H1 (cell line): Measurements from ENCODE around the gene CCDC182. TPM values are rescaled to one million over a fixed set of nuclear protein-coding genes. Genes with fewer than 3 reads are reported as not detected.

Experiments
- CTCF ChIA-PET: fragments of 300-600 bp; sonication (Branson Sonifier 250); formaldehyde crosslinking; loops from one replicate; lab custom pipeline; 2021; ENCODE audit not compliant: partially characterized antibody; lab: Charles Lee
- POLR2A ChIA-PET: fragments of 300-600 bp; sonication (Branson Sonifier 250); formaldehyde crosslinking; loops from one replicate; lab custom pipeline; 2021; ENCODE audit warnings: inconsistent platforms; ENCODE audit not compliant: partially characterized antibody; lab: Charles Lee
- DNase-seq, 2 experiments: peaks; one replicate each; pipeline versions ENCODE4 v3.0.0 to v3.0.0-alpha.2; 2010 to 2022; ENCODE audit warnings: low spot score in 2 of 2, low read depth in 1 of 2, mixed read lengths in 1 of 2
- FAIRE-seq: peaks from 2 replicates; lab custom pipeline; 2011; peaks lifted over from hg19 to GRCh38; lab: Jason Lieb, UNC
- H2AFZ ChIP-seq: 2 replicates; pipeline ENCODE4 v1.8.1; 2012; ENCODE audit warnings: low read length, inconsistent platforms
- H2AK5ac ChIP-seq: 2 replicates; pipeline ENCODE4 v1.6.1; 2013; ENCODE audit warnings: low read depth, low read length
- H2BK120ac ChIP-seq: replicated peaks from 2 replicates; pipeline ENCODE3; 2013; ENCODE audit warnings: low read depth, low read length, inconsistent platforms
- H2BK12ac ChIP-seq: 2 replicates; pipeline ENCODE4 v1.6.1; 2013; ENCODE audit warnings: low read depth, low read length
- H2BK15ac ChIP-seq: 2 replicates; pipeline ENCODE4 v1.6.1; 2013; ENCODE audit warnings: low read length
- H2BK20ac ChIP-seq: 2 replicates; pipeline ENCODE4 v1.6.1; 2013; ENCODE audit warnings: low read length
- H2BK5ac ChIP-seq: 2 replicates; pipeline ENCODE4 v1.6.1; 2013; ENCODE audit warnings: low read depth, low read length
- H3K14ac ChIP-seq: 2 replicates; pipeline ENCODE4 v1.6.1; 2013; ENCODE audit warnings: inconsistent platforms; ENCODE audit not compliant: insufficient read length
- H3K18ac ChIP-seq: 2 replicates; pipeline ENCODE4 v1.6.1; 2013; ENCODE audit warnings: low read length; ENCODE audit errors: extremely low read depth
- H3K23ac ChIP-seq: 2 replicates; pipeline ENCODE4 v1.6.1; 2013; ENCODE audit warnings: inconsistent platforms; ENCODE audit not compliant: insufficient read length
- H3K23me2 ChIP-seq: 2 replicates; pipeline ENCODE4 v1.6.1; 2013; ENCODE audit warnings: low read depth, low read length
- H3K27ac ChIP-seq: 2 replicates; pipeline ENCODE4 v1.6.1; 2011; ENCODE audit warnings: low read depth, low read length, inconsistent platforms
- H3K27me3 ChIP-seq, 4 experiments: replicated peaks in 1 of 4; 1 replicate in 1 of 4; 2 replicates in 3 of 4; pipeline versions ENCODE4 v1.6.1 to v1.8.1; 2011 to 2013; ENCODE audit warnings: low read length in 3 of 4, mild to moderate bottlenecking in 3 of 4, inconsistent platforms in 2 of 4, mixed read lengths in 2 of 4, moderate library complexity in 1 of 4; ENCODE audit not compliant: control insufficient read depth in 3 of 4, insufficient read depth in 3 of 4; ENCODE audit errors: extremely low read depth in 1 of 4
- H3K36me3 ChIP-seq, 4 experiments: 2 replicates each; pipeline versions ENCODE4 v1.6.1 to v1.8.1; 2011 to 2013; ENCODE audit warnings: mild to moderate bottlenecking in 4 of 4, low read length in 3 of 4, moderate library complexity in 2 of 4, control low read depth in 1 of 4, inconsistent platforms in 1 of 4; ENCODE audit not compliant: insufficient read depth in 4 of 4, control insufficient read depth in 2 of 4
- H3K4ac ChIP-seq: replicated peaks from 2 replicates; pipeline ENCODE3; 2013; ENCODE audit warnings: low read length, low read depth, mixed read lengths, inconsistent platforms; ENCODE audit not compliant: insufficient read length
- H3K4me1 ChIP-seq, 4 experiments: replicated peaks in 1 of 4; 1 replicate in 1 of 4; 2 replicates in 3 of 4; pipeline versions ENCODE4 v1.6.1 to v1.8.1; 2011 to 2013; ENCODE audit warnings: low read length in 3 of 4, inconsistent platforms in 2 of 4, mixed read lengths in 1 of 4; ENCODE audit not compliant: insufficient read depth in 4 of 4, control insufficient read depth in 3 of 4
- H3K4me2 ChIP-seq, 2 experiments: 2 replicates each; pipeline versions ENCODE4 v1.6.1 to v1.8.1; 2011 to 2013; ENCODE audit warnings: low read depth in 2 of 2, low read length in 2 of 2, control low read depth in 1 of 2, inconsistent platforms in 1 of 2, mild to moderate bottlenecking in 1 of 2; ENCODE audit not compliant: insufficient read depth in 1 of 2
- H3K4me3 ChIP-seq, 4 experiments: fragments of 200-600, 300-600 bp in 1 of 4; sonication (generic), shearing (Covaris generic), sonication (Bioruptor Twin) in 1 of 4; 2 replicates each; pipeline versions ENCODE4 v1.5.1 to v1.8.1; 2011 to 2016; ENCODE audit warnings: low read length in 4 of 4, low read depth in 3 of 4, control low read depth in 2 of 4, inconsistent platforms in 2 of 4, mild to moderate bottlenecking in 2 of 4, mixed read lengths in 1 of 4, moderate library complexity in 1 of 4; ENCODE audit not compliant: insufficient read depth in 2 of 4; ENCODE audit errors: extremely low read depth in 1 of 4
- H3K56ac ChIP-seq: replicated peaks from 2 replicates; pipeline ENCODE3; 2013; ENCODE audit warnings: low read depth, mild to moderate bottlenecking, mixed read lengths, low read length, inconsistent platforms; ENCODE audit not compliant: insufficient read length
- H3K79me1 ChIP-seq: 2 replicates; pipeline ENCODE4 v1.6.1; 2013; ENCODE audit warnings: low read depth, low read length, control low read depth
- H3K79me2 ChIP-seq, 2 experiments: 2 replicates each; pipeline versions ENCODE4 v1.6.1 to v1.8.1; 2012 to 2013; ENCODE audit warnings: low read length in 2 of 2, mild to moderate bottlenecking in 2 of 2, inconsistent platforms in 1 of 2; ENCODE audit not compliant: insufficient read depth in 2 of 2, control insufficient read depth in 1 of 2
- H3K9ac ChIP-seq, 4 experiments: replicated peaks in 1 of 4; 1 replicate in 1 of 4; 2 replicates in 3 of 4; pipeline versions ENCODE4 v1.6.1 to v1.8.1; 2011 to 2013; ENCODE audit warnings: low read depth in 3 of 4, low read length in 3 of 4, control low read depth in 2 of 4, mild to moderate bottlenecking in 2 of 4, moderate library complexity in 2 of 4, inconsistent platforms in 1 of 4; ENCODE audit errors: extremely low read depth in 1 of 4
- H3K9me3 ChIP-seq, 2 experiments: 2 replicates each; pipeline versions ENCODE4 v1.6.1 to v1.8.1; 2012 to 2013; ENCODE audit warnings: mild to moderate bottlenecking in 2 of 2, moderate library complexity in 2 of 2, control low read depth in 1 of 2, inconsistent platforms in 1 of 2, low read depth in 1 of 2, low read length in 1 of 2, mixed read lengths in 1 of 2; ENCODE audit not compliant: insufficient read depth in 2 of 2
- H4K20me1 ChIP-seq, 2 experiments: replicated peaks in 1 of 2; 2 replicates each; pipeline versions ENCODE3 to v1.8.1; 2011 to 2013; ENCODE audit warnings: inconsistent platforms in 2 of 2, low read length in 2 of 2, mild to moderate bottlenecking in 1 of 2; ENCODE audit not compliant: insufficient read depth in 2 of 2, control insufficient read depth in 1 of 2
- H4K5ac ChIP-seq: 2 replicates; pipeline ENCODE4 v1.6.1; 2013; ENCODE audit warnings: low read length, low read depth, mixed read lengths, inconsistent platforms; ENCODE audit not compliant: insufficient read length
- H4K8ac ChIP-seq: 2 replicates; pipeline ENCODE4 v1.8.0; 2013; ENCODE audit warnings: mild to moderate bottlenecking, moderate library complexity, low read length, inconsistent platforms; ENCODE audit not compliant: insufficient read depth; ENCODE audit errors: extremely low read depth
- H4K91ac ChIP-seq: replicated peaks from 2 replicates; pipeline ENCODE3; 2013; ENCODE audit warnings: low read length, mixed read lengths, inconsistent platforms; ENCODE audit not compliant: insufficient read length
- BCL11A ChIP-seq, 2 experiments: IDR thresholded peaks; one replicate each; pipeline ENCODE4 v1.6.1; 2011; ENCODE audit warnings: low read depth in 2 of 2, low read length in 2 of 2, mild to moderate bottlenecking in 2 of 2
- BRCA1 ChIP-seq: IDR thresholded peaks from 2 replicates; pipeline ENCODE4 v1.6.1; 2012; ENCODE audit warnings: low read depth, low read length, improper control_type of control experiment
- GABPA ChIP-seq: IDR thresholded peaks from 2 replicates; pipeline ENCODE4 v1.6.1; 2011; ENCODE audit warnings: mild to moderate bottlenecking, low read length, moderate library complexity, borderline replicate concordance; ENCODE audit not compliant: insufficient read depth
- JUND ChIP-seq: IDR thresholded peaks from 2 replicates; pipeline ENCODE4 v1.6.1; 2011; ENCODE audit warnings: mild to moderate bottlenecking, improper control_type of control experiment, low read length
- SIN3A ChIP-seq, 2 experiments: IDR thresholded peaks in 1 of 2; conservative IDR thresholded peaks in 1 of 2; 2 replicates each; pipeline ENCODE4 v1.6.1; 2011 to 2012; ENCODE audit warnings: low read length in 2 of 2, improper control_type of control experiment in 1 of 2, low read depth in 1 of 2, mild to moderate bottlenecking in 1 of 2
- WGBS, 2 experiments: shearing (Covaris generic) in 1 of 2; methylation state at CpG; one replicate each; pipeline versions ENCODE4 v1.1.6 to v1.1.7; 2013 to 2015; ENCODE audit warnings: low lambda C conversion rate in 2 of 2, mixed read lengths in 2 of 2, inconsistent platforms in 1 of 2, low coverage in 1 of 2, missing lambda C conversion rate in 1 of 2; ENCODE audit not compliant: insufficient replicate concordance in 2 of 2, insufficient coverage in 1 of 2, insufficient read length in 1 of 2; ENCODE audit errors: extremely low coverage in 1 of 2, missing lambda C conversion rate in 1 of 2; 5-methylcytosine and 5-hydroxymethylcytosine counted together
- polyA plus RNA-seq, 7 experiments: library from polyadenylated mRNA; depleted of rRNA in 3 of 7; stranded (reverse) in 5 of 7; unstranded in 2 of 7; fragments of >200 nt in 5 of 7; fragments of 200-250 nt in 2 of 7; gene quantifications; 1 replicate in 5 of 7; 2 replicates in 1 of 7; 4 replicates in 1 of 7; pipeline versions ENCODE4 v1.2.1 to v1.2.3, GENCODE V29; 2011 to 2013; ENCODE audit warnings: missing spikeins in 2 of 7, mixed read lengths in 2 of 7
- total RNA-seq: library from RNA; stranded (reverse); fragmentation: NEBNext Ultra II Directional; extraction: Animal tissue kit (Norgen Biotek cat#: 25700); gene quantifications from 2 replicates; pipeline ENCODE4 v1.2.1, GENCODE V29; 2021

CCDC182 gene
- total and polyA plus RNA-seq, 2 of the 8 experiments (the other 6 are each of a cell fraction or from before 2014, with no cell fraction given) = not detected

GRCh38 chr17:57785022-57785421, 39.9 kb upstream of the CCDC182 start:
- FAIRE-seq = no peak
- Histone ChIP-seq H3K23me2 (no peaks in the 10 kb centered on the region), H2BK120ac (no peak overlapping the region), H3K4me2 (no peak overlapping the region), H3K79me2 (no peaks in the 10 kb centered on the region), H3K56ac (no peak overlapping the region), H3K36me3 (no peaks in the 10 kb centered on the region), H3K9ac (no peak overlapping the region), H2BK12ac (no peak overlapping the region; the same call in 1 of the 2 replicates), H3K4me1 (peaks cover 5 to 12% (median 8%) of the 10 kb centered on the region in 4 experiments; a peak in 6 of 7 replicates), H3K9me3 (no peaks in the 10 kb centered on the region), H2AK5ac (peak overlapping the region; percentile 54; the same call in 1 of the 2 replicates), H3K18ac (no peak overlapping the region), H2BK20ac (no peak overlapping the region), H3K79me1 (no peaks in the 10 kb centered on the region), H3K27me3 (peaks cover 0 to 13% (median 7%) of the 10 kb centered on the region in 4 experiments; a peak in 6 of 7 replicates), H3K4me3 (no peak overlapping the region), H3K14ac (no peak overlapping the region), H4K20me1 (no peaks in the 10 kb centered on the region), H4K5ac (no peak overlapping the region), H2BK5ac (no peak overlapping the region), H3K27ac (no peak overlapping the region), H4K91ac (no peak overlapping the region), H3K4ac (no peak overlapping the region), H4K8ac (no peak overlapping the region)
- ChIA-PET POLR2A (no interaction called here), CTCF (interaction anchor here (1.7 to 5.3 kb wide), 8 partner anchors 7 to 542 kb away, joined by 3 to 69 read pairs (median 18); no protein-coding TSS in a partner anchor)
- 89% methylated on average over 7 of the region's 7 CpGs; no CpG with 5 or more reads in 1 of the 2 experiments for WGBS, 2 experiments
- TF ChIP-seq BRCA1 = no peak
- no peak for TF ChIP-seq GABPA
- TF ChIP-seq SIN3A (conservative IDR thresholded peaks at IDR 0.05 in 1 of 2, IDR thresholded peaks at IDR 0.05 in 1 of 2; ENCODE audit: low read depth in 1 of 2, low read length in 2 of 2) = no peak
- TF ChIP-seq BCL11A (IDR thresholded peaks at IDR 0.05; ENCODE audit: low read depth in 2 of 2, low read length in 2 of 2) = no peak
- no peak for TF ChIP-seq JUND
- TF ChIP-seq, all 59 proteins: peak for 0
- Histone ChIP-seq H3K23ac (no peak overlapping the region), H2BK15ac (no peak overlapping the region), H2AFZ (no peak overlapping the region)
- no peak for DNase-seq
